ENCODE measurements around the gene SLC18A3. TPM values are rescaled to one million over a fixed set of nuclear protein-coding genes. Genes with fewer than 3 reads are reported as not detected.

The SLC18A3 gene
- total RNA-seq, 1 experiment from 2014 or later, result not detected

- no peak for DNase-seq (ENCODE audit: low read depth)
Observed at GRCh38 chr10:49651039-49651835, 41.1 kb downstream of the SLC18A3 start.

- no peak for DNase-seq (ENCODE audit: low read depth)
Observed at GRCh38 chr10:49651917-49652316, 41.8 kb downstream of the SLC18A3 start.

GRCh38 chr10:49652421-49653272 is 42.5 kb downstream of the SLC18A3 start:
- no peak for DNase-seq (ENCODE audit: low read depth)

GRCh38 chr10:49653273-49653929 is 43.3 kb downstream of the SLC18A3 start:
- DNase-seq (ENCODE audit: low read depth), result no peak

DNA sequence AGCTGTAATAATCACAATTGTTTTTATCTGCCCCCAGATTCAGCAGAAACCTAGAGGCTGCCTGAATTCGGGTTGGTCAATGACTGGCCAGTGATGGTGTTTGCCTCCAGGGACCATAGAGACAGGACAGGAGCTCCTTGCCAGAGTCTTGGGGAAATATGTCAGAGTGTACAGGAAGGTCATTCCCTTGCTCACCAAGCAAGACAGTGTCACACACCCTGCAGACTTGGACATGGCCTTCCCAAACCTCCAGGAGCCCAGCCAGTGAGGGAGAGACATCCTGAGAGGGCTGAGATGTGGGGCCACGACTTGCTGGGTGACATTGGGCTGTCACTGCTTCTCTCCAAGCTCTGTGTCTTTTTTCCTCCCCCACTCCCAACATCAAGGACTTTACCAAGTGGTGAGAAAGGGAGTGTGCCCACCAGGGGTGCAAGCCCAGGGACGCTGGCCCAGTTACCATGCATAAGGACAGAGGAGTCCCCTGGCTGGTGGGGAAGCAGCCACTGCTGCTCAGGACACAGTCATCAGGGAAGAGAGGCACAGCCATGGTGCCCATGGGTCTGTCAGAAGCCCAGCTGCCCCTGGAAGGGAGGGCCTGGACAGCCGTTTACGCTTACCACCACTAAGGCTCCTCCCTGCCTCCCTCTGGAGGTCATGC is 44.1 kb downstream of the SLC18A3 start:
- DNase-seq (ENCODE audit: low read depth), result no peak

DNA sequence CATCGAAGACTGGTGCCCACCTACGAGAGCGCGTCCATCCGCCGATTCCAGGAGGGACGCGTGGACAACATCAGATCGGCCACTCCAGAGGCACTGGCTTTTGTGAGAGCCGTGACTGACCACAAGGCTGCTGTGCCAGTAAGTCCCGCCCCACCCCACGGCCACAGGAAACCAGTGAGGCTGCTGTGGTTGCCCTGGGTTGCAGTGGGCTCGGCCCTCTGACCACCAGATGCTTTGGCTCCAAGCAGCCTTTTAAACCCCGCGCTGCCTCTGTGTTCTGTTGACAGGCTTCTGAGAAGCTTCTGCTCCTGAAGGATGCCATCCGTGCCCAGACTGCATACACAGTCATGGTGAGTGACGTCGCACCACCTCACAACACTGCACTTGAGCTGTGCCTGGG is 45.0 kb downstream of the SLC18A3 start:
- no peak for DNase-seq (ENCODE audit: low read depth)

- no peak for DNase-seq (ENCODE audit: low read depth)
Observed at GRCh38 chr10:49656845-49657493, 46.9 kb downstream of the SLC18A3 start.

GRCh38 chr10:49657606-49658005 is 47.5 kb downstream of the SLC18A3 start:
- no peak for DNase-seq (ENCODE audit: low read depth)

DNA sequence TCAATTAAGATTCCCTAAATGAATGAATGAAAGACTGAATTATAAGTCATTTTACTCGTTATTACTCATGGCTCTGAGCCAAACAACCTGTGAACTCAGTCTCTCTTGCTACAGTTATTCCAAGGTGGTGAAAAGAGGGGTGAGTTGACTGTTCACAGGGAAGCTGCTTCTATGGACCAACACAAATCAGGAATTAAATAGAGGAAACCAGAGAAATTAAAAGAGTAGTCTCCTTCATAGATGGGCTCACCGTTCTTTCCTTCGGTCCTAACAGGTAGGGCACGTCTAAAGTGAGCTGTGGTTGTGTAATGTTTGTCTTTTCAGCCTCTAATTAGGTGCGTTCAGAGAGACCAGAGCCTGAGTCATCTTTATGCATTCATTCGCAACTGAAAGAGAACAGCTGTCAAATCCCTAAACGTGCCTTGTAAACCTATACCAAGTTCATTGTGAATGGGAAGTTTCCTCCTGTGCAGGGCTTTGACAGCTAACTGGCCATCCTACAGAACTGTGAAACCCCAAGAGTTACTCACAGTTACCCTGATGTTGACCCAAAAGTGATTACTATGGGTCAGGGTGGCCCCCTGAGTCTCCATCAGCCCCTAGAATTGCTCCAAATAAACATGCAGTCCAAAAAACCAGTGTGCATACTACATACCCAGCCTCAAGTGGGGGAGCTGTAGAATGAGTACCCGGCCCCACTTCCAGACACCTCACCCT is 51.2 kb downstream of the SLC18A3 start:
- DNase-seq (ENCODE audit: low read depth), result no peak

Other genes starting within 250 kb of the SLC18A3 start
- not detected in 2 replicates for gene DRGX, start 214.2 kb upstream of the SLC18A3 start, total RNA-seq (2014; rRNA removed; shearing (Covaris generic))
- 5.4 and 14.3 TPM in 2 replicates for gene ERCC6, start 71.2 kb upstream of the SLC18A3 start, total RNA-seq (2014; rRNA removed; shearing (Covaris generic))
- not detected in 2 replicates for gene CHAT, start 3.7 kb downstream of the SLC18A3 start, total RNA-seq (2014; rRNA removed; shearing (Covaris generic))
- not detected in 2 replicates for gene C10orf53, start 69.3 kb downstream of the SLC18A3 start, total RNA-seq (2014; rRNA removed; shearing (Covaris generic))
- 1.5 and 3.4 TPM in 2 replicates for gene OGDHL, start 152.0 kb downstream of the SLC18A3 start, total RNA-seq (2014; rRNA removed; shearing (Covaris generic))

Measured in Daoy (cell line).